Thoracic aorta (tissue), 2 donors: ENCODE measurements around the gene MICU1. TPM values are rescaled to one million over a fixed set of nuclear protein-coding genes. Genes with fewer than 3 reads are reported as not detected.

Source experiments
- ATAC-seq: fragments of 150-250 bp; one replicate; pipeline ENCODE4 v1.8.0; 2017; ENCODE audit warnings: low read depth; ENCODE audit not compliant: insufficient number of reproducible peaks, low FRiP score
- DNase-seq: peaks from one replicate; pipeline ENCODE4 v3.0.0-alpha.2; 2020; ENCODE audit warnings: low spot score
- H3K27ac ChIP-seq, 2 donors: fragments of 200-600 bp; sonication (generic); 1 replicate in 1 of 2; 2 replicates in 1 of 2; pipeline ENCODE4 v1.5.1; 2016; ENCODE audit warnings: mild to moderate bottlenecking in 2 of 2, moderate library complexity in 2 of 2
- H3K27me3 ChIP-seq: fragments of 200-600 bp; sonication (generic); replicated peaks from 2 replicates; pipeline ENCODE4 v1.6.0; 2016; ENCODE audit warnings: mild to moderate bottlenecking; ENCODE audit not compliant: insufficient read depth
- H3K36me3 ChIP-seq: fragments of 200-600 bp; sonication (generic); one replicate; pipeline ENCODE4 v1.5.1; 2016
- H3K4me1 ChIP-seq, 2 donors: fragments of 200-600 bp; sonication (generic); 1 replicate in 1 of 2; 2 replicates in 1 of 2; pipeline versions ENCODE4 v1.5.1 to v1.6.0; 2016; ENCODE audit warnings: low read depth in 2 of 2, mild to moderate bottlenecking in 1 of 2; ENCODE audit not compliant: control insufficient read depth in 1 of 2
- H3K4me3 ChIP-seq: fragments of 200-600 bp; sonication (generic); 2 replicates; pipeline ENCODE4 v1.5.1; 2016; ENCODE audit warnings: mild to moderate bottlenecking
- H3K9me3 ChIP-seq: fragments of 200-600 bp; sonication (generic); 2 replicates; pipeline ENCODE4 v1.5.1; 2016
- total RNA-seq, 2 donors: library from RNA; depleted of rRNA; stranded (reverse); fragments of >200 nt; gene quantifications; one replicate each; pipeline versions ENCODE4 v1.1.0 to v1.2.3, GENCODE V29; 2016
- TF ChIP-seq, protein P1 (sequence below): fragments of 200-600 bp; sonication (generic); IDR thresholded peaks from one replicate; pipeline ENCODE4 v1.5.1; 2019; ENCODE audit warnings: antibody characterized with exemption

MICU1 gene
- total RNA-seq, 2 donors from 2014 or later = 37.4 to 63.5 TPM

GRCh38 chr10:72540193-72540807 lies 85.6 kb downstream of the MICU1 start:
- ATAC-seq (no peak), DNase-seq (no peak)
- peaks cover 5% of the 10 kb centered on the region for H3K9me3 ChIP-seq
- TF ChIP-seq, protein P1, sequence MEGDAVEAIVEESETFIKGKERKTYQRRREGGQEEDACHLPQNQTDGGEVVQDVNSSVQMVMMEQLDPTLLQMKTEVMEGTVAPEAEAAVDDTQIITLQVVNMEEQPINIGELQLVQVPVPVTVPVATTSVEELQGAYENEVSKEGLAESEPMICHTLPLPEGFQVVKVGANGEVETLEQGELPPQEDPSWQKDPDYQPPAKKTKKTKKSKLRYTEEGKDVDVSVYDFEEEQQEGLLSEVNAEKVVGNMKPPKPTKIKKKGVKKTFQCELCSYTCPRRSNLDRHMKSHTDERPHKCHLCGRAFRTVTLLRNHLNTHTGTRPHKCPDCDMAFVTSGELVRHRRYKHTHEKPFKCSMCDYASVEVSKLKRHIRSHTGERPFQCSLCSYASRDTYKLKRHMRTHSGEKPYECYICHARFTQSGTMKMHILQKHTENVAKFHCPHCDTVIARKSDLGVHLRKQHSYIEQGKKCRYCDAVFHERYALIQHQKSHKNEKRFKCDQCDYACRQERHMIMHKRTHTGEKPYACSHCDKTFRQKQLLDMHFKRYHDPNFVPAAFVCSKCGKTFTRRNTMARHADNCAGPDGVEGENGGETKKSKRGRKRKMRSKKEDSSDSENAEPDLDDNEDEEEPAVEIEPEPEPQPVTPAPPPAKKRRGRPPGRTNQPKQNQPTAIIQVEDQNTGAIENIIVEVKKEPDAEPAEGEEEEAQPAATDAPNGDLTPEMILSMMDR = no peak
- H3K4me1 ChIP-seq = peaks cover 0 to 6% of the 10 kb centered on the region in 2 donors
- no peaks in the 10 kb centered on the region for H3K36me3 ChIP-seq
- H3K4me3 ChIP-seq = no peak overlapping the region
- H3K27me3 ChIP-seq = no peaks in the 10 kb centered on the region
- H3K27ac ChIP-seq = no peak overlapping the region

DNA sequence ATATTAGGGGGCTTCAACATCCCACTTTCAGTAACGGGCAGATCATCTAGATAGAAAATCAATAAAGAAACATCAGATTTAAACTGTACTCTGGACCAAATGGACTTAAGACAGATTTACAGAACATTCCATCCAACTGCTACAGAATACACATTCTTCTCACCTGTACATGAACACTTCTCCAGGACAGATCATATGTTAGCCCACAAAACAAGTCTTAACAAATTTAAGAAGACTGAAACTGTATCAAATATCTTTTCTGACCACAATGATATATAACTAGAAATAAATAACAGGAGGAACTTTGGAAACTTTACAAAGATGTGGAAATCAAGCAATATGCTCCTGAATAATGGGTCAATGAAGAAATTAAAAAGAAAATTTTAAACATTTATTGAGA lies 86.7 kb downstream of the MICU1 start:
- no peaks in the 10 kb centered on the region for H3K36me3 ChIP-seq
- TF ChIP-seq, protein P1 = no peak
- peaks cover 5% of the 10 kb centered on the region for H3K9me3 ChIP-seq
- H3K4me3 ChIP-seq = no peak overlapping the region
- no peaks in the 10 kb centered on the region for H3K4me1 ChIP-seq
- no peak for DNase-seq
- H3K27ac ChIP-seq = no peak overlapping the region
- ATAC-seq = no peak
- H3K27me3 ChIP-seq = no peaks in the 10 kb centered on the region

DNA sequence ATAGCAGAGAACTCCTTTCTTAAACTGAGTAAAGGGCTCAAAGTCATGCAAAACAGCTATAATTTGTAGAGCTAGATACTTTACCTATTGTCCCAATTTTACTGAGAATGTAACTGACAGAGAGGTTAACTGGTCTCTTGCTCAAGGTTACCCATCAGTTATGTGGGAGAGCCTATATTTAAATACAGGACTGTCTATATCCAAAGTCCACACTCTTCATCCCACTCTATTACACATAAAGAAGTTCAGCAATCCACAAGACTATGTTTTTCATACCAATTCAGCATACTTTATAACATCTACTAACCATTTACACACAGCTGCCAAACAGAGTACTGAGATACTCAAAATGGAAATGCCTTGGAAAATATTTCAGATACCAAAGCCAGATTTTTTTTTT lies 100.2 kb downstream of the MICU1 start:
- no peak overlapping the region for H3K4me3 ChIP-seq
- ATAC-seq (no peak), DNase-seq (no peak)

DNA sequence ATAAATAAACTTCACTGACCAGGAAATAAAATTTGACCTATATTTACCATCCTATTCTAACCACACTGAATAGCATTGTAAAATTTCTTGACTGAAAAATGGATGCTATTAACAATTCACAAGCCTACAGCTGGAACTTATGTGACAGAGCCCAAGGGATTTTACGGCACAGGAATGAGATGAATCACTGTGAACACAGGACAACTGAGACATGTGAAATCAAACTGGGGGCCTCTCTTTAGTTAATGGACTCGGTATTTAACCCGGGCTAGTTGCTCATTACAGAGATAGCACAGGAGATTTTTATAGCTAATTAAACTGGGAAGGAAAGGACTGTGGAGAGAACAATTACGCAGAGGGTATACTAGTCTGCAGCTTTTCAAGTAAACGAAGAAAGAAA lies 100.6 kb downstream of the MICU1 start:
- no peak for ATAC-seq
- TF ChIP-seq, protein P1 = no peak

More for the DNA sequence above, 100.2 kb downstream of the MICU1 start:
- Histone ChIP-seq H3K27ac (no peak overlapping the region), H3K36me3 (no peaks in the 10 kb centered on the region), H3K27me3 (no peaks in the 10 kb centered on the region), H3K4me1 (no peaks in the 10 kb centered on the region), H3K9me3 (no peaks in the 10 kb centered on the region)
- TF ChIP-seq, protein P1 = no peak

DNA sequence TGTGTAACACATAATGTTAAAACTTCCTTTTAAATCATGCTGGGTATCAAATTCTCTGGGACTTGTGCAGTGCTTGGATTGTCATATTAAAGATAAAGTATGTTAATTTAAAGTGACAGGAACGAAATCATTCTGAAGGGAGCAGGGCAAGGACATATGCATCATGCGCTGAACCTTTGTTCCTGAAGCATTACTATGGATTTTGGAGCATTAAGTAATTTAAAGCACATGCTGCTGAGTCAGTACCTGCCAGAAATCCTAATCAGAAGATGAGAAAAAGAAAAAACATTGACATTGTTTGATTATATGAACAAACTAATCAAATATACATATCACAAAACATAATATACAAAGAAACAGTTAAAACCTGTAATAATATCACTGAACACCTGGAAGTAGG lies 101.4 kb downstream of the MICU1 start:
- Histone ChIP-seq H3K4me1 (no peaks in the 10 kb centered on the region), H3K4me3 (no peak overlapping the region), H3K9me3 (no peaks in the 10 kb centered on the region), H3K36me3 (no peaks in the 10 kb centered on the region), H3K27ac (no peak overlapping the region), H3K27me3 (no peaks in the 10 kb centered on the region)
- no peak for ATAC-seq
- TF ChIP-seq, protein P1 = no peak
- DNase-seq = no peak

More for the DNA sequence above, 100.6 kb downstream of the MICU1 start:
- H3K9me3 ChIP-seq = no peaks in the 10 kb centered on the region
- H3K4me1 ChIP-seq = no peaks in the 10 kb centered on the region
- H3K36me3 ChIP-seq = no peaks in the 10 kb centered on the region
- no peak overlapping the region for H3K4me3 ChIP-seq
- no peak for DNase-seq
- H3K27ac ChIP-seq = no peak overlapping the region
- no peaks in the 10 kb centered on the region for H3K27me3 ChIP-seq
